Vagina (tissue), 2 donors: ENCODE results near the gene CDKN2B-AS1. TPM values are rescaled to one million over a fixed set of nuclear protein-coding genes. Genes with fewer than 3 reads are reported as not detected.

Experiments used
- DNase-seq, 2 donors: peaks; one replicate each; pipeline ENCODE4 v3.0.0-alpha.2; 2017; ENCODE audit errors: extremely low spot score in 2 of 2
- H3K27ac ChIP-seq: fragments of 200-600 bp; sonication (generic); one replicate; pipeline ENCODE4 v1.5.1; 2019
- H3K27me3 ChIP-seq: fragments of 200-600 bp; sonication (generic); one replicate; pipeline ENCODE4 v1.5.1; 2019
- H3K36me3 ChIP-seq, 2 donors: fragments of 200-600 bp; sonication (generic); one replicate each; pipeline ENCODE4 v1.5.1; 2017 to 2019
- H3K4me1 ChIP-seq: fragments of 200-600 bp; sonication (generic); one replicate; pipeline ENCODE4 v1.5.1; 2019
- H3K4me3 ChIP-seq, 2 donors: fragments of 200-600 bp; sonication (generic); 1 replicate in 1 of 2; 2 replicates in 1 of 2; pipeline ENCODE4 v1.5.1; 2016 to 2019
- H3K9me3 ChIP-seq: fragments of 200-600 bp; sonication (generic); one replicate; pipeline ENCODE4 v1.5.1; 2019
- POLR2A ChIP-seq, 2 donors: fragments of 450-650 bp; IDR thresholded peaks; one replicate each; pipeline ENCODE4 v1.6.1; 2017; ENCODE audit warnings: antibody characterized with exemption in 2 of 2, mild to moderate bottlenecking in 2 of 2, moderate library complexity in 2 of 2
- POLR2AphosphoS5 ChIP-seq, 2 donors: sonication (generic); formaldehyde crosslinking; IDR thresholded peaks; one replicate each; pipeline ENCODE4 v1.9.0; 2017; ENCODE audit warnings: antibody characterized with exemption in 2 of 2, mild to moderate bottlenecking in 2 of 2, low read depth in 1 of 2; ENCODE audit not compliant: insufficient read depth in 1 of 2
- intact Hi-C: fragments of 100-400 bp; cut with DNase I; formaldehyde crosslinking; loops from one replicate; pipeline ENCODE4 v1.15.1; 2023
- total RNA-seq: library from RNA; depleted of rRNA; stranded (reverse); fragments of >200 nt; gene quantifications from one replicate; pipeline ENCODE4 v1.2.3, GENCODE V29; 2016
- TF ChIP-seq, protein P1 (sequence below), 3 experiments: fragments of 450-650 bp in 2 of 3; fragments of 200-600 bp in 1 of 3; sonication (generic) in 1 of 3; IDR thresholded peaks; one replicate each; pipeline ENCODE4 v1.5.1; 2017 to 2019; ENCODE audit warnings: antibody characterized with exemption in 3 of 3, mild to moderate bottlenecking in 2 of 3, moderate library complexity in 2 of 3

CDKN2B-AS1 gene
- total RNA-seq, 1 donor from 2014 or later, result 5.9 TPM

DNA sequence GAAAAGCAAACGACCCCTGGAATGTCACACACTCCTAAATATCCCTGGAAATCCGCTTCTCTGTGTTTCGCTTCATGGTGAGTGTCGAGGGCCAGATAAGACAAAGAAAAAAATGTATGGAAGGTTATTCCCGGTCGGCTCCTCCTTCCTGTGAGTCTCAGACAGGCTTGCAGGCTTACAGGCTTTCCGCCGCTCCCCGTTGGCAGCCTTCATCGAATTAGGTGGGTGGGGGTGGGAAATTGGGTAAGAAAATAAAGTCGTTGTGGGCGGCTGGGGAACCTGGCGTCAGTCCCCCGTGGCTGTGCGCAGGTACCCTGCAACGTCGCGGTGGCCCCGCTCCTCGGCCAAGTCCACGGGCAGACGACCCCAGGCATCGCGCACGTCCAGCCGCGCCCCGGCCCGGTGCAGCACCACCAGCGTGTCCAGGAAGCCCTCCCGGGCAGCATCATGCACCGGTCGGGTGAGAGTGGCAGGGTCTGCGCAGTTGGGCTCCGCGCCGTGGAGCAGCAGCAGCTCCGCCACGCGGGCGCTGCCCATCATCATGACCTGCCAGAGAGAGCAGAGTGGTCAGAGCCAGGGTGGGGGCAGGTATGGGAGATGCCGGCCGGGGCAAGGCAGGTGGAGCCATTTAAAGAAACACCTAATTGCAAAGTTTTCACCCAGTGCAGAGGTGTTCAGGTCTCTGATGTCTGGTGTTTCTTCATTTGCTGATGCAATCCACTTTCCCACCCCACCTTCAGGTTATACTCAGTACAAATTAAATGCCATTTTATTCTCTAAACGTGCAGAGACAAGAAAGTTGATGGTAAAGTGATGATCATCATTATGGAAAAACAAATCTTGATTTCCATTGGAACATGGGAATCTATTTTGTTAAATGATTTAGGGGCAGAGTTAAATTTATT is 11.4 kb downstream of the CDKN2B-AS1 start:
- TF ChIP-seq, protein P1, sequence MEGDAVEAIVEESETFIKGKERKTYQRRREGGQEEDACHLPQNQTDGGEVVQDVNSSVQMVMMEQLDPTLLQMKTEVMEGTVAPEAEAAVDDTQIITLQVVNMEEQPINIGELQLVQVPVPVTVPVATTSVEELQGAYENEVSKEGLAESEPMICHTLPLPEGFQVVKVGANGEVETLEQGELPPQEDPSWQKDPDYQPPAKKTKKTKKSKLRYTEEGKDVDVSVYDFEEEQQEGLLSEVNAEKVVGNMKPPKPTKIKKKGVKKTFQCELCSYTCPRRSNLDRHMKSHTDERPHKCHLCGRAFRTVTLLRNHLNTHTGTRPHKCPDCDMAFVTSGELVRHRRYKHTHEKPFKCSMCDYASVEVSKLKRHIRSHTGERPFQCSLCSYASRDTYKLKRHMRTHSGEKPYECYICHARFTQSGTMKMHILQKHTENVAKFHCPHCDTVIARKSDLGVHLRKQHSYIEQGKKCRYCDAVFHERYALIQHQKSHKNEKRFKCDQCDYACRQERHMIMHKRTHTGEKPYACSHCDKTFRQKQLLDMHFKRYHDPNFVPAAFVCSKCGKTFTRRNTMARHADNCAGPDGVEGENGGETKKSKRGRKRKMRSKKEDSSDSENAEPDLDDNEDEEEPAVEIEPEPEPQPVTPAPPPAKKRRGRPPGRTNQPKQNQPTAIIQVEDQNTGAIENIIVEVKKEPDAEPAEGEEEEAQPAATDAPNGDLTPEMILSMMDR (IDR thresholded peaks at IDR 0.05), result no peak
- TF ChIP-seq POLR2AphosphoS5 (IDR thresholded peaks at IDR 0.05; ENCODE audit: insufficient read depth in 1 of 2, low read depth in 1 of 2), result no peak
- no peak for TF ChIP-seq POLR2A (IDR thresholded peaks at IDR 0.05)
- intact Hi-C loops, result no loop called here
- H3K27ac ChIP-seq, result no peak overlapping the region
- no peaks in the 10 kb centered on the region for H3K27me3 ChIP-seq
- peaks cover 0 to 14% of the 10 kb centered on the region in 2 donors for H3K36me3 ChIP-seq
- DNase-seq, result no peak
- peaks cover 26% of the 10 kb centered on the region for H3K4me1 ChIP-seq
- H3K4me3 ChIP-seq, result peak overlapping the region in 1 of 2 donors; percentile 17
- H3K9me3 ChIP-seq, result no peaks in the 10 kb centered on the region

DNA sequence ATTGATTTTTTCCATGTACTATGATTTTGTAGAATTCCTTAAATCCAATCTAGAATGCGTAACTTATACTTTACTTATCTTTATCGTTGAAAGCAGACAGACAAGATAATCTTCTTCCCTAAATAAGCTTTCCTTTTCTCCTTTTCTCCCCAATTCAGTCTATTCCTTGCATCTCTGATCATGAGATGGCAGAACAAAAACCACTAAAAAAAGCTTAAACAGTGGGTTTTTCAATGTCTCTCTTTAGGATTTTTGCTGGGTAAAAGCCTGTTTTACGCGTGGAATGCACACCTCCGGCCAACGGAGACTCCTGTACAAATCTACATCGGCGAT is 13.8 kb downstream of the CDKN2B-AS1 start:
- H3K27ac ChIP-seq, result peak overlapping the region; percentile 93
- no peak for DNase-seq
- peaks cover 26% of the 10 kb centered on the region for H3K4me1 ChIP-seq
- intact Hi-C loops, result no loop called here
- H3K9me3 ChIP-seq, result no peaks in the 10 kb centered on the region
- H3K36me3 ChIP-seq, result peaks cover 0 to 14% of the 10 kb centered on the region in 2 donors
- H3K4me3 ChIP-seq, result peak overlapping the region; percentile 62 to 78
- H3K27me3 ChIP-seq, result no peaks in the 10 kb centered on the region
- TF ChIP-seq, protein P1 (IDR thresholded peaks at IDR 0.05), result no peak
- TF ChIP-seq POLR2AphosphoS5 (IDR thresholded peaks at IDR 0.05; ENCODE audit: insufficient read depth in 1 of 2, low read depth in 1 of 2) (no peak), POLR2A (IDR thresholded peaks at IDR 0.05) (no peak)

DNA sequence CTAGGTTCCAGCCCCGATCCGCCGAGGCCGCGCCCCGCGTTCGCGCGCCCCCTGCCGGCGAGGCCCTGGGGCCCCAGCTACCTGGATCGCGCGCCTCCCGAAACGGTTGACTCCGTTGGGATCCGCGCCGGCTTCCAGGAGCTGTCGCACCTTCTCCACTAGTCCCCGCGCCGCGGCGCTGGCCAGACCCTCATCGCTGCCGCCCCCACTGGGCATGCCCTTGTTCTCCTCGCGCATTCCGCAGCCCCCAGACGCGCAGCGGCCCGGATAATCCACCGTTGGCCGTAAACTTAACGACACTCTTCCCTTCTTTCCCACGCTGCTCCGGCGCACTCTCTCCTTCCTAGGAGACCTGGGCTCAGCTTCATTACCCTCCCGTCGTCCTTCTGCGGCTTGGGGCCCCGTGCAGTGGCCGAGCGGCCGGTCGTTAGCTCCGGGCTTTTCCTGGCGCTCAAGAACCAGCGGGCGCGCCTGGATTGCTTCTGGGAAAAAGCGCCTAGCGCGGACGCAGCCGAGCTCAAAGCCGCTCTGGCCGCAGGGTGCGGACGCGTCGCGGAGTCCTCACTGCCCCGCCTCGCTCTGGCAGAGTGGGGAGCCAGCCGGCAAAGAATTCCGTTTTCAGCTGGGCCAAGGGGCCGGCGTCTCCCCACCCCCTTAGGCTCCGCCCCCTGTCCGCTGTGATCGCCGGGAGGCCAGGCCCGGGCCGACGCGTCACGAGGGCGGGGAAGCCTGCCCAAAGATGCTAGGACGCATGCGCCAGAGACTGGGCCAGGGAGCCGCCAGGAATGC is 14.3 kb downstream of the CDKN2B-AS1 start, which contains the start of gene CDKN2B:
TSS of gene CDKN2B (minus strand) at position 589 of the 789 bp plus-strand sequence. CDS start at position 237, 352 bp downstream.
- intact Hi-C loops, result no loop called here
- peak within 1 kb of the TSS; percentile 62 to 78 for H3K4me3 ChIP-seq

DNA sequence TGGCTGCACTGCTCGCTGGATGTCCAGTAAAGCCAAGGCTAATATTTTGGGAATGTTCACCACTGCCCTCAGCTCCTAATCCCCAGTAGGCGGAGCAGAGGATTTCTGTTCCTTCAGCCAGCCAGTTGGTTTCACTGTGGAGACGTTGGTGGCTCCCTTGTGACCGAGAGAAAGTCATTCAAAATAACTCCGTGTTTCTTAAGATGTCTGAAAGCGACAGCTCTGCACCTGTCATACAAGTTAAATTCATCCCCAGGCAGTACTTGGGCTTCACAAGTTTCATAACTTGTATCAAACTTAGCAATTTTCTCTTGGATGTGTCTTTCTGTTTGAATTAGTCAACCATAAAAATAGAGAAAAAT is 14.9 kb downstream of the CDKN2B-AS1 start:
- Histone ChIP-seq H3K4me1 (peaks cover 26% of the 10 kb centered on the region), H3K4me3 (peak overlapping the region; percentile 62 to 78), H3K9me3 (no peaks in the 10 kb centered on the region), H3K27ac (peak overlapping the region; percentile 93), H3K36me3 (peaks cover 0 to 11% of the 10 kb centered on the region in 2 donors), H3K27me3 (no peaks in the 10 kb centered on the region)
- no peak for DNase-seq
- intact Hi-C loops, result no loop called here
- TF ChIP-seq, protein P1 (IDR thresholded peaks at IDR 0.05), result peak in 2 of 3 experiments; percentile 11 to 22
- TF ChIP-seq POLR2AphosphoS5 (IDR thresholded peaks at IDR 0.05; ENCODE audit: insufficient read depth in 1 of 2, low read depth in 1 of 2), result peak in 1 of 2 donors; percentile 42
- TF ChIP-seq POLR2A (IDR thresholded peaks at IDR 0.05), result no peak

More for the DNA sequence above, 14.3 kb downstream of the CDKN2B-AS1 start, which contains the start of gene CDKN2B:
- Histone ChIP-seq H3K27me3 (no peaks in the 10 kb centered on the region), H3K27ac (peak within 1 kb of the TSS; percentile 93), H3K36me3 (peaks cover 0 to 11% of the 10 kb centered on the region in 2 donors), H3K4me1 (peaks cover 26% of the 10 kb centered on the region), H3K9me3 (no peaks in the 10 kb centered on the region)
- peak in 1 of 2 donors; percentile 92 for DNase-seq
- TF ChIP-seq, protein P1 (IDR thresholded peaks at IDR 0.05), result peak; percentile 56 to 83 (median 74)
- peak in 1 of 2 donors; percentile 27 for TF ChIP-seq POLR2A (IDR thresholded peaks at IDR 0.05)
- TF ChIP-seq POLR2AphosphoS5 (IDR thresholded peaks at IDR 0.05; ENCODE audit: insufficient read depth in 1 of 2, low read depth in 1 of 2), result peak; percentile 89 to 92
